Colon (tissue), 2 donors: Measurements from ENCODE around the gene ZBTB8A.
"Not testable (repeated sequence)": the region's sequence is repeated elsewhere in the genome, so short reads cannot be mapped to it uniquely, and the experiment has no call there.

Experiments
- FAIRE-seq: peaks from 2 replicates; lab custom pipeline; 2012; peaks lifted over from hg19 to GRCh38; lab: Jason Lieb, UNC
- donor health status: control.
- donor health status: control.

The ZBTB8A gene

DNA sequence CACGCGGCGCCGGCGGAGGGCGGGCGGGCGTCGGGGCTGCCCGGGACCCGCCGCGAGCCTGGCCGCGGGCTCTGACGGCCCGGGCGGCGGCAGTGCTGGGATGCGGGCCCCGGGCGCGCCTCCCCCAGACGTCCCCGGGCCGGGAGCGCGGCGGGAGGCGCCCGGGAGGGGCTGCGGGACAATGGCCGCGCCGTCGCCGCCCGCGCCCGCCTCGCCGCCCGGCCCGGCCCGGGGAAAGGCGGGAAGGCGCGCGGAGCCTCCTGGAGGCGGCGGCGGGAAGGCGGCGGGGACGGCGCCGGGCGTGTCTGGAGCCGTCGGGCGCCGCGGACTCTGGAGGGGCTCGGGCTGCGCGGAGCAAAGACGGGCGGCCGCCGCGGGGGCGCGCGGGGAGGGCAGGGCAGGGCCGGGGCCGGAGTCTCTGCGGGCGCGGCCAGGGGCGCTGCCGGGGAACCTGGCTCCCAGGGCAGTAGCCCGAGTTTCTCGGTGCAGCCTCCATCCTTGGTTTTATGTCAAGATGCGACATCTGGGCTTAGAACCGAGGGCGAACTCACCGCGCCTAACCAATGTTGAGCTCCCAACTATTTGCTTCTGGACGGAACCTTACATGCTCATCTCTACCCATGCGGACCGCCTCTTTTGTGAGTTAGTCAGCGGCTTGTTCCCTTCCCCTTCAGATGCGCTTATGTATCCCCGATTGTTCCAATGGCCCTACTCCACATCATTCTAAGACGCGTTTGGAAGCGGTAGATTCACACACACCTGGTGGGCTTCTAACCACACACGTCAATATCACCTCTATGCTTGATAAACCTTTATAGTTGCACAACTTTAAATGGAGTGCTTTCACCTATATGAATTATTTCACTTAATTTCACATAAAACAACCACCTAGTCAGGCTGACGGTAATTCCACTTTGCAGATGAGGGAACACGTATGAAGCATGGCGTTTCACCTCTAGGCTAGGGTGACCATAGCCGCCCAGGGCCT, 651 bp downstream of the ZBTB8A start:
- no peak for FAIRE-seq

DNA sequence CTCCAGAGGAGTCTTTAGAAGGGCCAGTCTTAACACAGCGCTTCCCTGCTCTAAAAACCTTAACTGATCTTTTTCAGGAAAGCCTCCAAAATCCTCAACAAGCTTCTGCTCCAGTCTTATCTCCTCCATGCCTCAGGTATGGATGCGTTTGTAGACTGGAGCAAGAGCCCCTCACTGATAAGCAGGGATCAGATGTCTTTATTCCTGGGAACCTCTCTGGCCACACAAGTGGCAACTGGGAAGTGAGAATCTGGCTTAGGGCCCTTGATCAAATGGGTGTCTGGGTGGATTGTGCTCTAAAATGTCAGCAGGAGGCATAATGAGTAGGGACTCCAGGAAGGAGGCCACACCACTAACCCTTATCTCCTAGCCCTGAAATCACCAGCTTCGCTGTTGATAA, 1.4 kb downstream of the ZBTB8A start:
- no peak for FAIRE-seq

DNA sequence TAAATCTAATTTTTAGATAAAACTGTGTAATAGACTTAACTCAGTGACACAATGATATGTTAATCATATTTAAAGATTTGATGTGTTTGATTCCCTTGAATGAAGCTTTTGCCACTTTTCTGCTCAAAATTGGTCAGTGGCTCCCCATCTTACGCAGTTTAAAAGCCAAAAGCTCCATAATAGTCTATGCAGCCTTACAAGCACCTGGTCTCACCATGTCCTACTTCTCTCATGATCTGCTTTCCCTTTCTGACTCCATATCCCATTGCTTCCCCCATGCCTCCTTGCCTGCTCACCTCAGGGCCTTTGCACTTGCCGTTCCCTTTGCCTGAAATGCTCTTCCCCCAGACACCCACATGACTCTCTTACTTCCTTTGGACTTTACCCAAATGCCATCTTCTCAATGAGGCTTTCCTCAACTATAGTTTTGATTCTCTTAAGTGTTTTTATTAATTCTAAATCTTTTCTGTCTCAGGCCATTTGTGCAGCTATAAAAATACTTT, 1.9 kb downstream of the ZBTB8A start:
- FAIRE-seq = no peak

DNA sequence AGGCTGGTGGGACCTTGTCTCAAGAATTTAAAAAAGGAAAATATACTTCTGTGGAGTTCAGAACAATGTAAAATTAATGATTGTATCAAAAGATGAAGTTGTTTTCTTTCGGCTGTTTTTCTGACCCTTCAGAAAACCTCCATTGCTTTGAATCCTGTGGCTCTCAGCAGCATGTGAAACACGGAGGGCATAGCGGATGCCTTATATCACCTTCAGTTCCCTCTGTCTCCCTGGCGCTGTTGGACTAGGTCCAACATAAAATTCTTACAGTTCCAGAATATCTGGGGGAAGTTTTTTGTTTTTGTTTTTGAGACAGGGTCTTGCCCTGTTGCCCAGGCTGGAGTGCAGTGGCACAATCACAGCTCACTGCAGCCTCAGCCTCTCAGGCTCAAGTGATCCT, 7.4 kb downstream of the ZBTB8A start:
- FAIRE-seq = no peak

DNA sequence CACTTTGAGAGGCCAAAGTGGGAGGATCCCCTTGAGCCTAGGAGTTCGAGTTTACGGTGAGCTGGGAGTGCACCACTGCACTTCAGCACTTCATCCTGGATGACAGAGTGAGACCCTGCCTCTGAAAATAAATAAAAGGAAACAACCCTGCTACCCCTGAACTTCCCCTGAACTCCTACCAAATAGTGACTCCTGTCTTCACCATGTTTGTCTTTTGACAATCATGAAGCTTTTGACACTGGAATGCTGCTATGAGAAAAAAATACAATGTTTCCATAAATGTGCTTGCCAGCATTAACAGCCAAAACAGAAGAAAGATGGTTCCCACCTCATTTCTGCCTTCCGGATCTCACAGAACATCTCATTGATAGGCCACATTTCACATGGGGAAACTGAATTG, 10.4 kb downstream of the ZBTB8A start:
- FAIRE-seq = no peak

DNA sequence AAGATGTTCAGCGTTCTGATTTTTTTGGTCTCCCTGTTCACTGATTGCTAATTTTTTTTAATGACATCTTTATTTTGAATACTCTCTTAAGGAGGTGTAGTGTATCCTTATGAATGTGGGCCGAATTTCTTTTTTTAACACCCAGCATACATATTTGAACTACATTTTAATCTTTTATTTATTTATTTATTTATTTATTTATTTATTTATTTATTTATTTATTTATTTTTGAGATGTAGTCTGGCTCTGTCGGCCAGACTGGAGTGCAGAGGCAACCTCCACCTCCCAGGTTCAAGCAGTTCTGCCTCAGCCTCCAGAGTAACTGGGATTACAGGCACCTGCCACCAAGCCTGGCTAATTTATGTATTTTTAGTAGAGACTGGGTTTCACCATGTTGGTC, 15.1 kb downstream of the ZBTB8A start:
- no peak for FAIRE-seq

DNA sequence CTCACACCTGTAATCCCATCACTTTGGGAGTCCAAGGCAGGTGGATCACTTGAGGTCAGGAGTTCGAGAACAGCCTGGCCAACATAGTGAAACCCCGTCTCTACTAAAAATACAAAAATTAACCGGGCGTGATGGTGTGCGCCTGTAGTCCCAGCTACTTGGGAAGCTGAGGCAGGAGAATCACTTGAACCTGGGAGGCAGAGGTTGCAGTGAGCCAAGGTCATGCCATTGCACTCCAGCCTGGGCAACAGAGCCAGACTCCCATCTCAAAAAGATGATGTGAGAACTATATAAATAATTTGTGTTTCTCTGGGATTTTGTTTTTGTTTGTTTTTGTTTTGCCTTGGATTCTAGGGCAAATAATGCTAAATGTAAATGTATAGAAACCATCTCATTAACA, 17.8 kb downstream of the ZBTB8A start:
- not testable (repeated sequence) for FAIRE-seq

DNA sequence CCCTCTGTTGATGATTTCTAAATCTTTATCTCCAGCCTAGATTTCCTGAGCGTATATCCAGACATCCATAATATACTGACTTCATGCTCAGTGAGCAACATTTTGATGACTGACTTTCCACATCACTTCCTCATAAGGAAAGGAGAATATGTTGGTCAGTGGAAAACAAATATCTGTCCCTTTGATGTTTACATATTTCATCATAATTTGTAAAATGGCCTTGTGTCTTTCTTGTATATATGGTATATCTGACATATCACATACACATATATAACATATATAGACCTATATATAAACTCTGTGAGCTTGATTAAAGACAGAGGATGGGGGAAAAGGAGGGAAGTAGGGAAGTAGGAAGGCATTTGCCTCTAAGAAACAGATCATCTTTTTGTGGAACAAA, 18.6 kb downstream of the ZBTB8A start:
- FAIRE-seq = no peak

DNA sequence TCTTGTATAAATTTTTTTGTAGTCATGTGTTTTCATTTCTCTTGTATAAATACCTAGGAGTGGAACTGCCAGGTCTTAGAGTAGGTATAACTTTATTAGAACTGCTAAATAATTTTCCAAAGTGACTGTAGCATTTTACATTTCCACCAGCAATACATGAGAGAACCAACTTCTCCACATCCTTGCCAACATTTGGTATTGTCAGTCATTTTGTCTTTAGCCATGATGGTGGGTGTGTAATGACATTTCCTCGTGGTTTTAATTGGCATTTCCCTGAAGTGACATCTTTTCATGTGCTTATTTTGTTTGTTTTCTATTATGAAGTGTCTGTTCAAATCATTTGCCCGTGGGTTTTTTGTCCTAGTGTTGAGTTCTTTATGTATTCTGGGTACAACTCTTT, 29.7 kb downstream of the ZBTB8A start:
- FAIRE-seq = no peak

DNA sequence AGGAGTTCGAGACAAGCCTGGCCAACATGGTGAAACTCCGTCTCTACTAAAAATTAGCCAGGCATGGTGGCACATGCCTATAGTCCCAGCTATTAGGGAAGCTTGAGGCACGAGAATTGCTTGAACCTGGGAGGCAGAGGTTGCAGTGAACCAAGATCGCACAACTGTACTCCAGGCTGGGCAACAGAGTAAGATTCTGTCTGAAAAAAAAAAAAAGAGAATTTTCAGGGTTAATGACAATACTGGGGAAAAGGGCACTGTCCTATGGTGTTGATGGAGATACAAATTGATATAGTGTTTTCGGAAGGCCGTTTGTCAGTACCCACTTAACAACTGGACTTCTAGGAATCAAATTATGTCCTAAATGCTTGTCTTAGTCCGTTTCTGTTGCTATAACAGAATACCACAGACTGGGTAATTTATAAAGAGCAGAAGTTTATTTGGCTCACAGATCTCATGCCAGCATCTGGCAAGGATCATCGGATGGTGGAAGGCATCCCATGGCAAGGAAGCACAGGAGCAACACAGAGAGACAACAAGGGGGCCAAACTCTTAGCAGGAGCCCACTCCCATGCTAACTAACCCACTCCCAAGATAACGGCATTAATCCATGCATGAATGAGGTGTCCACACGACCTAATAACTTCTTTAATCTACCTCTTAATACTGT, 41.3 kb downstream of the ZBTB8A start:
- FAIRE-seq = no peak

DNA sequence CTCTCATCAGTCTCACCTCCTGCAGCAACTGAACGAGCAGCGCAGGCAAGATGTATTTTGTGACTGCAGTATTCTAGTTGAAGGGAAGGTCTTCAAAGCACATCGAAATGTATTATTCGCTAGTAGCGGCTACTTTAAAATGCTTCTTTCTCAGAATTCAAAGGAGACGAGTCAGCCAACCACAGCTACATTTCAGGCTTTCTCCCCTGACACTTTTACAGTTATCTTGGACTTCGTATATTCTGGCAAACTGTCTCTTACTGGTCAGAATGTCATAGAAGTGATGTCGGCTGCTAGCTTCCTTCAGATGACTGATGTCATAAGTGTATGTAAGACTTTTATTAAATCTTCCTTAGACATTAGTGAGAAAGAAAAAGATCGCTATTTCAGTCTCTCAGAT, 53.7 kb downstream of the ZBTB8A start:
- FAIRE-seq = no peak

DNA sequence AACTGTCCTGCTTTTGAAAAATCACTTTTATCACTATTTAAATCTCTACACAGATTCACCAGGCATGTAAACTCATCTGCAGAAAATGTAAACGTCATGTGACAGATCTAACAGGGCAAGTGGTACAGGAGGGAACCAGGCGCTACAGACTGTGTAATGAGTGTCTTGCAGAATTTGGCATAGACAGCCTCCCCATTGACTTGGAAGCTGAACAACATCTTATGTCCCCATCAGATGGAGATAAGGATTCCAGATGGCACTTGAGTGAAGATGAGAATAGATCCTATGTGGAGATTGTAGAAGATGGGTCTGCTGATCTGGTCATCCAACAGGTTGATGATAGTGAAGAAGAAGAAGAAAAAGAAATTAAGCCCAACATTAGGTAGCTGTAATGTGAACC, 60.8 kb downstream of the ZBTB8A start:
- FAIRE-seq = no peak

DNA sequence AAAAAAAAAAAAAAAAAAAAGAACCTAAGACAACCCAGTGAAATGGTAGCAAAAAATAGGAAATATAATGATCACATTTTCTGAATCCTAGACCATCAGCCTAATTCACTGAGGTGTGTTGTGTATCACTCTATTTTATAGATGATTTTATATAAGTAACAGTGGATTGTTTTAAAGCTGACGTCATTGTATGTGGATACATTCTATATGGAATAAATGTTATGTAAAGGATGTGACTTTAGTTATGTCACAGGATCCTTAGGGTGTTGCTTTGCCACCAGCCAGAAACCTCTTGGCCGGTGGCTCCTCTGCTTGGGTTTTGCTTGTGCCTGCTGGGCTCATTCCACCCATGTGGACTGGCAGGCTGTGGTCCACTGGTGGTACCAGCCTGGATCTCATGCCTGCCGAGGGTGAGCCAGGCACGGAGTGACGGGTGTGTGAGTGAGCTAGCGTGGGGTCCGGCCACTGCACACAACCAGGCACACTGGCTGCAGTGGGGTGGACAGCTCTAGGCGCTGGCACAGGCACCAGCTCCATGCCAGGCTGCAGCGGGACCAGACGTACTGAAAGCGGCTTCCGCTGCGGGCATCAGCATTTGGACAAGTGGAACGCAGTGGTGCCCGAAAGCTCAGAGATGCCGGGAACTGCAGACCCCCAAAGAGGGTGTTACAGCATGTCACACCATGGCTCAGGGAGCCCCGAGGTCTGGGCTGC, 66.6 kb downstream of the ZBTB8A start:
- FAIRE-seq = no peak

DNA sequence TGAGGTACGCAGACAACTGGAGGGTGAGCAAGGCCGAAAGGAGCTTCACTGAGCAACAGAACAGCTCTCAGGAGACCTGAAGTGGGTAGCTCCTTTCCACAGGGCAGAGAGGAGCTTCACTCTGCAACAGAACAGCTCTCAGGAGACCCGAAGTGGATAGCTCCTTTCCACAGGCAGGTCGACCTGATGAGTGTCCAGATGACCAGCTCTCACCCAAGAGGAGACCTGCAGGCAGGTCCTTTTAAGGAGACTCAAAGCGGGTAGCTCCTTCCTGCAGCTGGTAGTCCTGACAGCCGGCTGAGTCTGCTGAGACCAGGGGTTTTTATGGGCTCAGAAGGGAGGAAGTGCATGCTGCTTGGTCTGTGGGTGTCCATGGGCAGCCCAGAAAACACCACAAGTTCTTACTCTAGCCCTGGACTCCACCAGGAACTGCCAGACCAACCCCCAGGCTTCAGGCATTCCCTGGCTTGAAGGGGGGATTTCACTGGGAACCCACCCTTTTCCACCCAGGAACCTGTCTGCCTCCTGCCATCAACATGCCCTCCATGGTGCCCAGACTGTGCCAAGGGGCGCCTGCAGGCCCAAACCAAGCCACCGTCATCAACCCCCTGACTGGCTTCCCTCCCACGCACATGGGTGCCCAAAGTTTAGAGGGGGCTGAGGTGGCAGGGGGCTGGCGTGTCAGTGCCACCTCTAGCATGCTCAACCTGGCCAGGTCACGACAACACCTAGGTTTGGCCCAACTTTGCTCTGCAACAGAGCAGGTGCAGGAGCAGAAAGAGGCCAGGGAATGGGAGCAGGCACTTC, 67.5 kb downstream of the ZBTB8A start:
- no peak for FAIRE-seq

DNA sequence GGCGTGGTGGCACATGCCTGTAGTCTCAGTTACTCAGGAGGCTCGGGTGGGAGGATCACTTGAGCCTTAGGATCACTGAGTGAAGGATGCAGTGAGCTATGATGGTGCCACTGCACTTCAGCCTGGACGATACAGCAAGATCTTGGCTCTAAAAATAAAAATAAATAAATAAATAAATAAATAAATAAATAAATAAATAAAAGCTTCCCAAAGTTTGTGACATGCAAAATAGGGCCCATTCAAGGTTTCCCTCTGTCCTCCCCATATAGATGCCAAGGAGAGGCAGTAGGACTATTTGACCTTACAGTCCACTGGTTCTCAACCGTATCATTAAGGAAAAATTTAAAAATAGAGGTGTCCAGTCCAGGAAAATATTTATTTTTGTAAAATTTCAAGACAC, 70.0 kb downstream of the ZBTB8A start:
- no peak for FAIRE-seq

DNA sequence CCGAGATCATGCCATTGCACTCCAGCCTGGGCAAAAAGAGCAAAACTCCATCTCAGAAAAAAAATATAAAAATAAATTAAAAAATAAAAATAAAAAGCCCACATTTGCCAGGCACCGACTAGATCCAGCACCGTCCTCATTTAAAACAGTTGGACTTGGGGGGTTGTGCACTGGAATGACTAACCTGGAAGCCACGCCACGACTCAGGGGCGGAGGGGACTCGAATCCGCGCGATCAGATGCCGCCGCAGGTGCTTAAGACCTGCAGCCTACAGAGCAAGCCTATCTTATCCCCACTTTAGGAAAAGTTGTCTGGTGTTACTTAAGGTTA, 72.6 kb downstream of the ZBTB8A start:
- FAIRE-seq = no peak

DNA sequence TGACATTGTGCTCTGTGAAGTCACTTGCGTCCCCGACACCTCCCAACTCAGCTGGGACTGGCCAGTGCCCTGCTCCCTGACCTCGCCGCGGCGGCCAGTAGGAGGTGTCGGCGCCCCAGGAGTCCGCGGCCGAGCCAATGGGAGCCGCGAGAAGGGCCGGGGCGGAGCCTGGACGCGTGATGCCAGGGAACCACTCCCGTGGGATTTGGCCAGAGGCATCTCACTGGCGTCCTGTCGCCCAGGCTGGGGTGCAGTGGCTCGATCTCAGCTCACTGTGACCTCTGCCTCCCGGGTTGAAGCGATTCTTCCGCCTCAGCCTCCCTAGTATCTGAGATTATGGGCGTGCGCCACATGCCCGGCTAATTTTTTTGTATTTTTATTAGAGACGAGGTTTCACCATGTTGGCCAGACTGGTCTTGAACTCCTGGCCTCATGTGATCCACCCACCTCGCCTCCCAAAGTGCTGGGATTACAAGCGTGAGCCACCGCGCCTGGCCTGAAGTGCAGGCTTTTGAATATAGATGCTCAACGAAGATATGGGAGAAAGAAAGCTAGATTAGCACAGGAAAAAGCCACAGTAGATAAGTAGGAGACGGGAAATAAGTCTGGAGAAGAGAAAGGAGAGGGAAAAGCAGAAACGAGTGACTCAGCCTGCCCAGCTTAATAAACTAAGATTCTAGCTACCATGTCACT, 73.1 kb downstream of the ZBTB8A start:
- no peak for FAIRE-seq

DNA sequence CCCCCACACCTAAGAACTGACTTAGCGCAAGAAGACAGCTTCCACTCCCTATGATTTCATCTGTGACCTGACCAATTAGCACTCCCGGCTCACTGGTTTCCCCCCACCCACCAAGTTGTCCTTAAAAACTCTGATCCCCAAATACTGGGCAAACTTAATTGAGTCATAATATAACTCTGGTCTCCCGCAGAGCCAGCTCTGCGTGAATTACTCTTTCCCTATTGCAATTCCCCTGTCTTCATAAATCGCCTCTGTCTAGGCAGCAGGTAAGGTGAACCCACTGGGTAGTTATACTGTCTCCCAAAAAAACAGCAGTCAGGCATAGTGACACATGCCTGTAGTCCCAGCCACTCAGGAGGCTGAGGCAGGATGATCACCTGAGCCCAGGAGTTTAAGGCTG, 74.2 kb downstream of the ZBTB8A start:
- no peak for FAIRE-seq

DNA sequence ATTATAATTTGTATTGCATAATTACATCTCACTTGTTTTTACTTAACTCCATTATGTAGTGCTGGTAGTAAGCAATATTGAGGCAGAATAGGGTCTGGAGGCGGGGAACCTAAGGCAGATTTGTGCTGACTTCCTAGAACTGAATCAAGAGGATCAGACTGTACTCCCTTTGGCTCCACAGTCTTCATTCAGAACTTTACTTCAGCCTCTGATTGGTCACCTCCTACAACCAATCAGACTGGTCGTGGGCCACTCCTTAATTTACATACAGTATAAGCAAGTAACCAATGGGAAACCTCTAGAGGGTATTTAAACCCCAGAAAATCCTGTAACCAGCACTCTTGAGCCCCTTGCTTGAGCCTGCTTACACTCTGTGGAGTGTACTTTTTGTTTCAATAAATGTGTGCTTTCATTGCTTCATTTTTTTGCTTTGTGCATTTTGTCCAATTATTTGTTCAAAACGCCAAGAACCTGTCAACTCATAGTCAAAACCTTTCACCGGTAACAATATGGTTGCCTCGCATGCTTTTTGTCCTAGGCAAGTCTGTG, 79.5 kb downstream of the ZBTB8A start:
- FAIRE-seq = no peak

DNA sequence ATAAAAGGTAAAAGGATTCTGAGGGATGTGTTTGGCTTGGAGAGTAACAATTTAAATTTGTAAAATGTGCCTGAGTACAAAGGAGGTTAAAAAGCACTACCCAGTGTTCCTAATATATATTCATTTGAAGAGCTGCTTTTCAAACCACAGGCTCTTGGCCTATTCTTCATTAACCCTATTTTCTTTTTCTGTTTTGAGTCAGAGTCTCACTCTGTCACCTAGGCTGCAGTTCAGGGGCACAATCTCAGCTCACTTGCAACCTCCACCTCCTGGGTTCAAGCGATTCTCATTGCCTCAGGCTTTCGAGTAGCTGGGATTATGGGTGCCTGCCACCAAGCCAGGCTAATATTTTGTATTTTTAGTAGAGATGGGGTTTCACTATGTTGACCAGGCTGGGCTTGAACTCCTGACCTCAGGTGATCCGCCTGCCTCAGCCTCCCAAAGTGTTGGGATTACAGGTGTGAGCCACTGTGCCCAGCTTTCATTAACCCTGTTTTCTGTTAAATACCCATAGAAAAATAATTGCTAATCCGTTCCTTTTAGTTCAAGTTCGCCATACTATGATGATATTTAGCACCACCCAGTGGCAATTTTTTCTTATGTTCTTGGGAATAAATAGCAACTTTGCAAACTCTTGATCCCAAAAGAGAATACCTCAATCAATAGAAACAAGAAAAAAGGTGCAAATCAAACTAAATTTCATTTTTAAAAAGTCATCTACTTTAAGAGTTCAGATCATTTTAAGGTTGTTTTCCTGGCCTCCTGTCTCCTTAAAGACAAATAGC, 80.7 kb downstream of the ZBTB8A start:
- no peak for FAIRE-seq
